SJCRH30 (cell line): ENCODE data around the gene LCMT1. TPM values are rescaled to one million over a fixed set of nuclear protein-coding genes. Genes with fewer than 3 reads are reported as not detected.

ENCODE experiments used
- DNase-seq, 2 experiments: peaks; one replicate each; pipeline ENCODE4 v3.0.0-alpha.2; 2015 to 2020
- H3K27ac ChIP-seq: fragments of 250-450 bp; sonication (Bioruptor Pico); 2 replicates; pipeline ENCODE4 v1.5.1; 2020; ENCODE audit warnings: mild to moderate bottlenecking, moderate library complexity
- H3K27me3 ChIP-seq: fragments of 250-450 bp; sonication (Bioruptor Pico); 2 replicates; pipeline ENCODE4 v1.5.1; 2020; ENCODE audit warnings: mild to moderate bottlenecking, moderate library complexity
- H3K36me3 ChIP-seq: fragments of 250-450 bp; sonication (Bioruptor Pico); 2 replicates; pipeline ENCODE4 v1.5.1; 2020; ENCODE audit warnings: mild to moderate bottlenecking, moderate library complexity
- H3K4me1 ChIP-seq: fragments of 250-450 bp; sonication (Bioruptor Pico); 2 replicates; pipeline ENCODE4 v1.5.1; 2020; ENCODE audit warnings: mild to moderate bottlenecking, moderate library complexity
- H3K4me3 ChIP-seq: fragments of 250-450 bp; sonication (Bioruptor Pico); 2 replicates; pipeline ENCODE4 v1.5.1; 2020; ENCODE audit warnings: mild to moderate bottlenecking, moderate library complexity
- H3K9me3 ChIP-seq: fragments of 250-450 bp; sonication (Bioruptor Pico); replicated peaks from 2 replicates; pipeline ENCODE4 v1.5.1; 2020; ENCODE audit warnings: mild to moderate bottlenecking, moderate library complexity
- total RNA-seq: library from RNA; depleted of rRNA; stranded (reverse); fragments of >200 nt; shearing (Covaris generic); gene quantifications from 2 replicates; pipeline ENCODE4 v1.2.3, GENCODE V29; 2014; rRNA removed

LCMT1 gene
- total RNA-seq, 1 experiment from 2014 or later: 31.7 TPM

GRCh38 chr16:25222959-25223358, 111.4 kb downstream of the LCMT1 start:
- 0 out of 2 replicates have a peak, but pooled peaks cover 2% of the 10 kb centered on the region for H3K27me3 ChIP-seq
- 0 out of 2 replicates have a peak, but pooled peaks cover 2% of the 10 kb centered on the region for H3K4me1 ChIP-seq
- no peak for DNase-seq
- H3K36me3 ChIP-seq: no peaks in the 10 kb centered on the region
- no peak overlapping the region for H3K27ac ChIP-seq
- no peak overlapping the region for H3K4me3 ChIP-seq
- no peaks in the 10 kb centered on the region for H3K9me3 ChIP-seq

DNA sequence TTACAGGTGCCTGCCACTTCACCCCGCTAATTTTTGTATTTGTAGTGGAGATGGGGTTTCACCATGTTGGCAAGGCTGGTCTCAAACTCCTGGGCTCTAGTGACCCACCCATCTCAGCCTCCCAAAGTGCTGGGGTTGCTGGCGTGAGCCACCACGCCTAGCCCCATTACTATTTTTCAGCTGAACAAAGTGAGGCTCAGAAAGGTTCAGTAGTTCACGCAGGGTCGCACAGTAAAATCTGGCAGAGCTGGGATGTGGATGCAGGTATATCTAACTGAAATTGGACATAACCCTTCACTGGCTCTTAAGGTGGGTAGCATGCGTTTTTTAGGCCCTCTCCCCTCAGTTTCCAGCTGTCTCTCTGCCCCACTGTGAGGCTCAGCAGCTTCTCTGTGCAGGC, 112.4 kb downstream of the LCMT1 start:
- no peak overlapping the region for H3K27ac ChIP-seq
- no peaks in the 10 kb centered on the region for H3K9me3 ChIP-seq
- no peak for DNase-seq

DNA sequence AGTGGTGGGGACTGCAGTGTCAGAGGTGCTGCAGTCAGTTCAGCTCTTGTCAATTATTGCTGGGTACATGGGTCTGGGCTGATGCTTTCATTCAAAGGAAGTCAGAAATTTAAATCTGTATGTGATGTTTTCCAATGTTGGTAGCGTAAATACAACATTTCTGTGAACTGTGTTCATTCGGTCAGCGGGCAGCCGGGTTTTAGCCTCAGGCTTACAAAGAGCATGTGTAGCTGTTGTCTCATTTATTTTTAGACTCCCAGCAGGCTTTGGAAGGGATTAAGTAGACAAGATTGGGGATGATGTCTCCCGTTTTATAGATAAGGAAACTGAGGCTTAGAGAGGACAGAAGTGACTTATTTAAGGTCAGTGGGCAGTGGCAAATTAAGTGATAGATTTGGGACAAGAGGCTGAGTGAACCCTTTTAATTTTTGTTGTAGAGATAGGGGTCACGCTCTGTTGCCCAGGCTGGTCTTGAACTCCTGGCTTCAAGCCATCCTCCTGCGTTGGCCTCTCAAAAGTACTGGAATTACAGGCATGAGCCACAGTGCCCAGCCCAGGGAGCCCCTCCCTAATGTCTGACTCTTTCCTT, 113.3 kb downstream of the LCMT1 start:
- Histone ChIP-seq H3K9me3 (no peaks in the 10 kb centered on the region), H3K4me3 (no peak overlapping the region), H3K27me3 (0 out of 2 replicates have a peak, but pooled peaks cover 2% of the 10 kb centered on the region), H3K36me3 (no peaks in the 10 kb centered on the region), H3K4me1 (0 out of 2 replicates have a peak, but pooled peaks cover 2% of the 10 kb centered on the region), H3K27ac (no peak overlapping the region)
- no peak for DNase-seq

More for the DNA sequence above, 112.4 kb downstream of the LCMT1 start:
- no peaks in the 10 kb centered on the region for H3K36me3 ChIP-seq
- H3K4me1 ChIP-seq: 0 out of 2 replicates have a peak, but pooled peaks cover 2% of the 10 kb centered on the region
- H3K4me3 ChIP-seq: no peak overlapping the region
- 0 out of 2 replicates have a peak, but pooled peaks cover 2% of the 10 kb centered on the region for H3K27me3 ChIP-seq

Other genes with a start within 250 kb of the LCMT1 start
- 24.6 and 25.0 TPM in 2 replicates for gene ARHGAP17, start 96.4 kb upstream of the LCMT1 start, total RNA-seq
- gene AQP8, start 105.2 kb downstream of the LCMT1 start, total RNA-seq: not detected in 2 replicates
- gene ZKSCAN2, start 146.1 kb downstream of the LCMT1 start, total RNA-seq: 8.2 and 8.8 TPM in 2 replicates